LNCaP clone FGC (cell line): ENCODE measurements around the gene GPR25.

Experiments
- DNase-seq: peaks from one replicate; pipeline ENCODE4 v3.0.0-alpha.2; 2011; ENCODE audit warnings: low read depth
- H3K4me3 ChIP-seq: 2 replicates; pipeline ENCODE4 v1.5.1; 2011; ENCODE audit warnings: mild to moderate bottlenecking, low read depth, low read length, control low read depth
- CTCF ChIP-seq: IDR thresholded peaks from 2 replicates; pipeline ENCODE4 v1.5.1; 2012; ENCODE audit warnings: mild to moderate bottlenecking; ENCODE audit not compliant: control insufficient read depth, insufficient read depth; ENCODE audit errors: extremely low read depth

Gene GPR25

GRCh38 chr1:200892958-200893357, 20.2 kb downstream of the GPR25 start:
- no peak for DNase-seq
- H3K4me3 ChIP-seq: no peak overlapping the region
- no peak for TF ChIP-seq CTCF

GRCh38 chr1:200893411-200893901, 20.7 kb downstream of the GPR25 start:
- no peak for TF ChIP-seq CTCF
- no peak for DNase-seq
- H3K4me3 ChIP-seq: no peak overlapping the region

GRCh38 chr1:200894712-200895442, 22.1 kb downstream of the GPR25 start, which contains the start of gene INAVA:
TSS of gene INAVA (plus strand) at chr1:200894900. CDS start at chr1:200898401, 3,501 bp downstream.
- DNase-seq: no peak
- TF ChIP-seq CTCF: no peak
- no peak within 1 kb of the TSS for H3K4me3 ChIP-seq

GRCh38 chr1:200895443-200895789, 22.6 kb downstream of the GPR25 start:
- TF ChIP-seq CTCF: no peak
- H3K4me3 ChIP-seq: no peak overlapping the region

GRCh38 chr1:200895801-200896530, 23.2 kb downstream of the GPR25 start:
- TF ChIP-seq CTCF: no peak
- DNase-seq: no peak
- H3K4me3 ChIP-seq: no peak overlapping the region

More at GRCh38 chr1:200895443-200895789, 22.6 kb downstream of the GPR25 start:
- no peak for DNase-seq

GRCh38 chr1:200896531-200897196, 23.9 kb downstream of the GPR25 start:
- no peak for DNase-seq
- TF ChIP-seq CTCF: no peak
- no peak overlapping the region for H3K4me3 ChIP-seq
